GM19023 (cell line): ENCODE results near the gene DDX55.
"Not testable (repeated sequence)": the region's sequence is repeated elsewhere in the genome, so short reads cannot be mapped to it uniquely, and the experiment has no call there.

Experiments used
- ATAC-seq: cut with Tn5 transposase; IDR thresholded peaks from one replicate; pipeline ENCODE4 v1.9.1; 2021; ENCODE audit warnings: mild to moderate bottlenecking, moderate library complexity; ENCODE audit not compliant: unreplicated experiment

The DDX55 gene, protein sequence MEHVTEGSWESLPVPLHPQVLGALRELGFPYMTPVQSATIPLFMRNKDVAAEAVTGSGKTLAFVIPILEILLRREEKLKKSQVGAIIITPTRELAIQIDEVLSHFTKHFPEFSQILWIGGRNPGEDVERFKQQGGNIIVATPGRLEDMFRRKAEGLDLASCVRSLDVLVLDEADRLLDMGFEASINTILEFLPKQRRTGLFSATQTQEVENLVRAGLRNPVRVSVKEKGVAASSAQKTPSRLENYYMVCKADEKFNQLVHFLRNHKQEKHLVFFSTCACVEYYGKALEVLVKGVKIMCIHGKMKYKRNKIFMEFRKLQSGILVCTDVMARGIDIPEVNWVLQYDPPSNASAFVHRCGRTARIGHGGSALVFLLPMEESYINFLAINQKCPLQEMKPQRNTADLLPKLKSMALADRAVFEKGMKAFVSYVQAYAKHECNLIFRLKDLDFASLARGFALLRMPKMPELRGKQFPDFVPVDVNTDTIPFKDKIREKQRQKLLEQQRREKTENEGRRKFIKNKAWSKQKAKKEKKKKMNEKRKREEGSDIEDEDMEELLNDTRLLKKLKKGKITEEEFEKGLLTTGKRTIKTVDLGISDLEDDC

GRCh38 chr12:123601602-123602489 is at the start of gene DDX55:
Gene DDX55 (plus strand): TSS chr12:123602099. CDS start chr12:123602149, 50 bp downstream.
- ATAC-seq, result peak; percentile 93

GRCh38 chr12:123554136-123554535 is 47.8 kb upstream of the DDX55 start:
- ATAC-seq, result not testable (repeated sequence)

DNA sequence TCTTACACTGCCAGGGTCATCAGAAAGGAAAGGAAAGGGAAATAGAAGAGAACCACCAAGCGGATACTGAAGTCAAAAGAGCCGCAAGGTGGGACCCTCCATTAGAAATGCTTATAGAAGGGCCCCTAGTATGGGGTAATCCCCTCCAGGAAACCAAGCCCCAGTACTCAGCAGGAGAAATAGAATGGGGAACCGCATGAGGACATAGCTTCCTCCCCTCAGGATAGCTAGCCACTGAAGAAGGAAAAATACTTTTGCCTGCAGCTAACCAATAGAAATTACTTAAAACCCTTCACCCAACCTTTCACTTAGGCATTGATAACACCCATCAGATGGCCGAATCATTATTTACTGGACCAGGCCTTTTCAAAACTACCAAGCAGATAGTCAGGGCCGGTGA is 47.1 kb upstream of the DDX55 start:
- not testable (repeated sequence) for ATAC-seq

DNA sequence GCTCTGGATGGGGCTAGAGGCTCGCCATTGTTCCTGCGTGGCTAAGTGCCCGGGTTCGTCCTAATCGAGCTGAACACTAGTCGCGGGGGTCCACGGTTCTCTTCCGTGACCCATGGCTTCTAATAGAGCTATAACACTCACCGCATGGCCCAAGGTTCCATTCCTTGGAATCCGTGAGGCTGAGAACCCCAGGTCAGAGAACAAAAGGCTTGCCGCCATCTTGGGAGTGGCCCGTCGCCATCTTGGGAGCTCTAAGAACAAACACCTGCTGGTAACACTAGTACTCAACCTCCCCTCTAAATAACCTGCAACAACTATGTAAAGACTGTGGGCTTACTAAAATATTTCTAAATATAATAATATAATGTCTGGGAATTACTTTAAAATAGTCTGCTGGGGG is 43.4 kb upstream of the DDX55 start:
- not testable (repeated sequence) for ATAC-seq

DNA sequence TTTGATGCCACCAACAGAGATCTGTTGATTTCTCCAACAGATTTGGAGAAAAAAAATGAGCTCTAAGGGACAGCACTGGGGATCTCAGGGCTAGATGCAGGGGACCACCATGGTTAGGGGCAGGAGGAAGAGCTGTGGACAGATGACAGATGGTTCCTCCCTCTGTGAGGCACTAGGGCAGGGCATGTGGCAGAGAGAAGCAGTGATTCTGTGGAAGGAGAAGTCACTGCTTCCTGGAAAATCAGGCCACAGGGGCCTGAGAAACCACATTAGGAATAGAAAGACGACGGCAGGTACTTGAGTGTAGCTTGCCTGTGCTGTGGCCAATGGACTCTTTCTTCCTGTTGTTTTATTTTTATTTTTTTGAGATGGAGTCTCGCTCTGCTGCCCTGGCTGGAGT is 42.4 kb upstream of the DDX55 start:
- ATAC-seq, result no peak

DNA sequence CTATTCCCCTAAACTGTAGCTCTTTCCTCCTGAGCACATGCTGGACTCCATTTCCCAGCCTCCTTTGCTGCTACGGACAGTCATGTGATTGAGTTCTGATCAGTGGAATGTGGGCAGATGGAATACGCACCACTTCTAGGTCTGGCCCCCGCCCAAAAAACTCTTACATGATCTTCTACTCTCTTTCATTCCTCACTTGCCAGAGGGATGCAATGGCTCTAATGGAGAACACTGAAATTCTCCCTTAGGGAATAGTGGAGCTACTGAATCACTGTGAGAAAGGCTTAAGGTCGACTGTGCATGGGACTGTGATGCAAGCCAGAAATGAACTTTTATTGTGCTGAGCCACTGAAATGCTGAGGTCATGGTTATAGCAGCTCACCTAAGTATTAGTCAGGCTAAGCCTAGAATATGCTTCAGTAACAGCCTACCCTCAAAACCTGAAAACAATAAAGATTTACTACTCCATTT is 30.5 kb upstream of the DDX55 start:
- ATAC-seq, result no peak

DNA sequence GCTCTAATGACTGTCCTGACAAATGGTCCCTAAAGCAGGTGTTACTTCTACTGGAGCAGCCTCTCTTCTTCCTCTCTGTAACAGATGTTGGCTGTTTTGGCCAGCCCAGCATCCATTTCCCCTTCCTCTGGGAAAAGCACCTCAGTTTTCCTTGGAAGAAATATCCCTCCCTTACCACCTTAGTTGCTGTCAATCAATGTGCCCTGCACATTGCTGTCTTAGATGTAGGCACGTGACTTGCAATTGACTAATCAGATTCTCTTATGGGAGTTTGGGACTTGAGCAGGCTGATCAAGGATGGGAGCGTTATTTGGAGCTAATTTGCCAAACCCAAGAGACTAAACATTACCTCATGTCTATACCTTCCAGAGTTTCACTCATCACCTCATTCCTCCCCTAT is 29.5 kb upstream of the DDX55 start:
- ATAC-seq, result no peak

DNA sequence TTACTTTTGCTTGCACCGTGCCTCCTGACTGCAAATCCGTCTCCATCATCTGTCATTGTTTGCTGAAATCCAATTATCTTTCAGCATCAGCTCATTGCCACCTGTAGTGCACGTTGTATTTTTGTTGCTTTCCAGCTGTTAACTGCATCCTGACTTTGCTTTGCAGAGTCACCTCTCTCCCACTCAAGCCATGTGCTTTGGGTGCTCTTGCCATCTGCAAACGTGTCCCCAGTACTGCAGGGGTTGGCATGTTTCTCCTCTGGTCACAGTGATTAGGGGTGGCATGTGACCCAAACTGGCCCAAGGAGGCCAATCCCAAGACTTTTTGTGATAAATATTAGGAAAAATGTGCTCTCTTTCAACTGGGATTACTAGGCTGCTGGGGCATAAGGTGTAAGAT is 28.0 kb upstream of the DDX55 start:
- no peak for ATAC-seq

GRCh38 chr12:123576611-123577010 is 25.3 kb upstream of the DDX55 start:
- no peak for ATAC-seq

DNA sequence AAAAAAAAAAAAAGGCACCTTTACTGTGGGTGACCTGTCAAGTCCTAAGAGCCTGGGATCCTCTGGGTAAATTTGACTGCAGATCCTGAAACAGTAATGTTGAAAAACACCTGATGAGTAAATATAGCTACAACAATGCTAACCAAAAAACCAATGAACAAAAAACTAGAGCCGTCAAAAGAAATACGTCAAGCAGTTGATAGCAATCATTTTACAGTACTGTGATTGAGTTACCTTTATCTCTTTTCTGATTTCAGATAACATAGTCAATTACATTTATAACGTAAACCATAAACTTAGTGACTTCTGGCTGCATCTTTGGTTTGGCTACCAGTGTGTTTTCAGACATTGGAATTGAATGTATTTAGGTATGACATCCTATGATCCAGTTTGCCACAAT is 23.7 kb upstream of the DDX55 start:
- ATAC-seq, result no peak

DNA sequence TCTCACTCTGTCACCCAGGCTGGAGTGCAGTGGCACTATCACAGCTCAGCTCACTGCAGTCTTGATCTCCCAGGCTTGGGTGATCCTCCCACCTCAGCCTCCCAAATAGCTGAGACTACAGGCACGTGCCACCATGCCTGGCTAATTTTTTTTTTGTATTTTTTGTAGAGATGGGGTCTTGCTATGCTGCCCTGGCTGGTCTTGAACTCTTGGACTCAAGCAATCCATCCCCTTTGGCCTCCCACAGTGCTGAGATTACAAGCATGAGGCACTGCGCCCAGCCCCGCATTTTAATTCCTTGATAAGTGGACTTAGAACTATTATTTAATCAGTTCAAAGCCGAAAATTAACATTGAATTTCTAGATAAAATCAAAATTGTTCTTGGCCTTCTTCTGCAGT is 23.1 kb upstream of the DDX55 start:
- not testable (repeated sequence) for ATAC-seq

DNA sequence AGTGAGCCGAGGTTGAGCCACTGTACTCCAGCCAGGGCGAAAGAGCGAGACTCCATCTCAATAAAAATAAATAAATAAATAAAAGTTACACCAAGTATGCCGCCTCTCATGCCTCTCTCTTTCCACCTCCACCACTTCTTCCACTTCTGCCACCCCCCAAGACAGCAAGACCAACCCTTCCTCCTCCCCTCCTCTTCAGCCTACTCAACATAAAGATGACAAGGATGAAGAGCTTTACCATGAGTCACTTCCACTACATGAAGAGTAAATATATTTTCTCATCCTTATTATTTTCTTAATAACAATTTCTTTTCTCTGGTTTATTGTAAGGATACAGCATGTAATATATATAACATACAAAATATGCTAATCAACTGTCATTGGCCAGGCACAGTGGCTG is 21.1 kb upstream of the DDX55 start:
- ATAC-seq, result no peak

DNA sequence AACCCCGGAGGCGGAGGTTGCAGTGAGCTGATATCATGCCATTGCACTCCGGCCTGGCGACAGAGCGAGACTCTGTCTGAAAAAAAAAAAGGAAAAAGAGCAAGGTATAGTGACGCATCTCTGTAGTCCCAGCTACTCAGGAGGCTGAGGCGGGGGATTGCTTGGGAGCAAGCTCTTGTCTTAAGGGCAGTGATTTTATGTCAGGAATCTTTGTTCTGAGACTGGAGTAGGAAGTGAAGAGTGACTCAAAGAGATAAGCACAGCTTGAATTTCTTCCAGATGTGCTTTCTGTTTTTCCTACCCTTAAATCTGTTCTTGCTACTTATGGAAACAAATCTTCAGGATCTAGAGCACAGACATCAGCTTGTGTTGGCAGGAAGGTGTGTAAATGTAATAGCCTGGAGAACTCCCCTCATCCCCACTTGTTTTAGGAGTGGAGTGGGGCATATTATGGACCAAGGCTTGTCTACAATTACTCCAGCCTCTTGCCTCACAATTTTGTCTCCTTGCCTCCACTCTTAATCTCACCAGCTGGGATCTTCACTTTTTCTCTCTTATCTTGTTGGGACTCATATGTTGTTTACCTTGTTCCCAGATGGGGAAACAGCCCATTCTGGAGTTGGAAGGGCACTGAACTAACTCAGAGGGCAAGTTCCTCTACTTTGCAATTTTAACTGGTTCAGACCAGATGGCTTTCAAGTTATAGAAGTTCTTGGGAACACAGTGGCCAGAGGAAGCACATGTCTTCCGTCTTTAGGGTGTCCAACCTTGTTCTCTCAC is 10.0 kb upstream of the DDX55 start:
- ATAC-seq, result no peak

- no peak for ATAC-seq
Measured at GRCh38 chr12:123595729-123596128, 6.2 kb upstream of the DDX55 start.

DNA sequence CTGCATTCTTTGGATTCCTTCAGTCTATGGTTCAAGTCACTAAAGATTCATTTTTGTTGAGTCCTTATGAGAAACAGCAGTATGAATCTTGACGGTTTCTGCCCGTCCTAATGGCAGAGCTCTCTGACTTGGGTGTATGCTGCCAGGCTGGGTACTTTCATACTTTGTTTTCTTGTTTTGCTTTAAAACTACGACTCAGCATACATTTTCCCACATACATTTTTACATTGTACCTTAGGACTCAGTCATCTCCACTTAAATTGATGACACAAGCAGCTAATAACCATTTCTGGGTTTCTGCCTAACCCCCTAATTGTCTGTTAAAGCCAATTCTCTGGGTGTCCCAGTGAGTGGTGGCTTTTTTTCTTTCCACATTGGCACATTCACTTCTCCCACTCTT is 4.8 kb upstream of the DDX55 start:
- no peak for ATAC-seq

DNA sequence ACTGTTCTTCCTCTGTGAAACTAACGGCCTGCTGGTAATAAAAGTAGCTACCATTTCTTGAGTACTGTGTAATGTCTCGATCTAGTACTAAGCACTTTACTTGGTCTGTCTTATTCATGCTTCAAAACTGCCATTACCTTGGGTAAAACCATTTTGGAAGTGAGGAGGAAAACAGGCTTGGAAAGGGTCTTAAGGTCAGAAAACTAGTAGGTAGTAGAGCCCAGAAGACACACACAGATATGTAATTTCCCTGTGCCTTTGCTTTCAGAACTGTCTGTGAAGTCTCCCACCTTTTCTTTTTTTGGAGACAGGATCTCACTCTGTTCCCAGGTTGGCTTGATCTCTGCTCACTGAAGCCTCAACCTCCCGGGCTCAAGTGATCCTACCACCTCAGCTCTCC is 3.4 kb upstream of the DDX55 start:
- no peak for ATAC-seq

DNA sequence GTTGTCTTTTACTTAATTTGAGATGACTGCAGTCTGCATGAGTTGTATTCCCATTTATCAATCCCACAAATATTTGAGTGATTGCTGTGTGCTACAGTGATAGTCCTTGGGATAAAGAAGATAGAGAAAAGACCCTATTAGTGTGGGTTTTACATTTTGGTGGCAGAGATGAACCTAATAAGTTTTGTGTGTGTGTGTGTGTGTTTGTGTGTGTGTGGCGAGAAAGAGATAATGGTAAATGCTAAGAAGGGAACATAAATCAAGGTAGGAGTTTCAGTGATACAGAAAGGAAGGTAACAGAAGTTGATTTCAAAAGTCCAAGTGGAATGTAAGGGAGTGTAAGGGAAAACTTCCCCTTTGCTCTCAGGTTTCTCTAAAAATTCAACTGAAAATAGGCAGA is 2.6 kb upstream of the DDX55 start:
- ATAC-seq, result no peak

- ATAC-seq, result no peak
Measured at GRCh38 chr12:123599721-123600120, 2.2 kb upstream of the DDX55 start.

GRCh38 chr12:123602651-123603195 is 824 bp downstream of the DDX55 start:
- ATAC-seq, result no peak

DNA sequence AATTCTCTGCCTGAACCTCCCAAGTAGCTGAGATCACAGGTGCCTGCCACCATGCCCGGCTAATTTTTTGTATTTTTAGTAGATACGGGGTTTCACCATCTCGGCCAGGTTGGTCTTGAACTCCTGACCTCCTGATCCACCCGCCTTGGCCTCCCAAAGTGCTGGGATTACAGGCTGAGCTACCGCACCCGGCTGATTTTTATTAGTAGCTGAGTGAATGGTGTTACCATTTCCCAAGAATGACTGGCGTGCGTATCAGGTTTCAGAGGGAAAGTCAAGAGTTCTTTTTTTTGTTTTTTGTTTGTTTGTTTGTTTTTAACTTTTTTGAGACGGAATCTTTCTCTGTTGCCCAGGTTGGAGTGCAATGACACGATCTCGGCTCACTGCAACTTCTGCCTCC is 1.6 kb downstream of the DDX55 start:
- ATAC-seq, result not testable (repeated sequence)
